ENCODE results near the gene ARHGEF11. TPM values are rescaled to one million over a fixed set of nuclear protein-coding genes. Genes with fewer than 3 reads are reported as not detected.

ARHGEF11 gene
- total RNA-seq, 3 donors from 2014 or later, result 31.1 to 50.4 (median 33.1) TPM

DNA sequence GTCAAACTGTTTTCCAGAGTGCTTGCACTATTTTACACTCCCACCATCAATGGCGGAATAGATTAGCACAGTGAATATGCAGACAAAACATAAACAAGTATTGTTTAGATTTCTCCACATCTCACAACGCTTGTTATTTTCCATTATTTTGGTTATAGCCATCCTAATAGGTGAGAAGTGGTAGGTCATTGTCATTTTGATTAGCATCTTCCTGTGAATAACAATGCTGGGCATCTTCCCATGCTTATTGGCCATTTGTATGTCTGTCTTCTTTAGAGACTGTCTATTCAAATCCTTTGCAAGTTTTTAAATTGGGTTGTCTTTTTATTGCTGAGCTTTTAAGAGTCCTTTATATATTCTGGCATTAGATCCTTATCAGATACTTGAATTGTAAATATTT lies 70.5 kb downstream of the ARHGEF11 start:
- Histone ChIP-seq H3K27me3 (no peaks in the 10 kb centered on the region), H3K27ac (no peak overlapping the region), H3K9me3 (no peaks in the 10 kb centered on the region), H3K4me1 (no peaks in the 10 kb centered on the region), H3K36me3 (no peaks in the 10 kb centered on the region), H3K4me3 (no peak overlapping the region)
- TF ChIP-seq, protein P1, sequence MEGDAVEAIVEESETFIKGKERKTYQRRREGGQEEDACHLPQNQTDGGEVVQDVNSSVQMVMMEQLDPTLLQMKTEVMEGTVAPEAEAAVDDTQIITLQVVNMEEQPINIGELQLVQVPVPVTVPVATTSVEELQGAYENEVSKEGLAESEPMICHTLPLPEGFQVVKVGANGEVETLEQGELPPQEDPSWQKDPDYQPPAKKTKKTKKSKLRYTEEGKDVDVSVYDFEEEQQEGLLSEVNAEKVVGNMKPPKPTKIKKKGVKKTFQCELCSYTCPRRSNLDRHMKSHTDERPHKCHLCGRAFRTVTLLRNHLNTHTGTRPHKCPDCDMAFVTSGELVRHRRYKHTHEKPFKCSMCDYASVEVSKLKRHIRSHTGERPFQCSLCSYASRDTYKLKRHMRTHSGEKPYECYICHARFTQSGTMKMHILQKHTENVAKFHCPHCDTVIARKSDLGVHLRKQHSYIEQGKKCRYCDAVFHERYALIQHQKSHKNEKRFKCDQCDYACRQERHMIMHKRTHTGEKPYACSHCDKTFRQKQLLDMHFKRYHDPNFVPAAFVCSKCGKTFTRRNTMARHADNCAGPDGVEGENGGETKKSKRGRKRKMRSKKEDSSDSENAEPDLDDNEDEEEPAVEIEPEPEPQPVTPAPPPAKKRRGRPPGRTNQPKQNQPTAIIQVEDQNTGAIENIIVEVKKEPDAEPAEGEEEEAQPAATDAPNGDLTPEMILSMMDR (IDR thresholded peaks at IDR 0.05), result no peak
- no peak for TF ChIP-seq POLR2AphosphoS5 (IDR thresholded peaks at IDR 0.05)
- TF ChIP-seq POLR2A (IDR thresholded peaks at IDR 0.05), result no peak
- DNase-seq (ENCODE audit: low spot score in 2 of 2), result no peak
- intact Hi-C loops (cut with DNase I; ENCODE audit: low total_unique reads), result no loop called here

DNA sequence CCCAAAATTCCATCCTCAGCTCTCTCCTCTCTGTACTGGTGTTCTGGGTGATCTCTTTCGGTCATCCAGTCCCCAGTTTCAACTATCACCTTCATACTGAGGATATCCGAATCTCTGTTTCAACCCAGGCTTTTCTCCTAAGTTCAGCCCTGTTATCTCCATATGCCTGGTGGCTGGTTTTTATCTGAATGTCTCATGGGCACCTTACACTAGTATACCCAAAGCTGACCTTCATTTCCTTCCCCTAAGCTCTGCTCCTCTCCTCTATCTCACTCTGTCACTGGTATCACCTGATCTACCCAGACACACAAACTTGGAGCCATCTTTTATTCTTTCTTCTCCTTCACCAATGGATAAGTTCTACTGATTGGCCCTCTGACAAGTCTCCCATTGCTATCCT lies 72.1 kb downstream of the ARHGEF11 start:
- H3K27me3 ChIP-seq, result no peaks in the 10 kb centered on the region
- intact Hi-C loops (cut with DNase I; ENCODE audit: low total_unique reads), result no loop called here
- H3K27ac ChIP-seq, result no peak overlapping the region
- H3K4me1 ChIP-seq, result no peaks in the 10 kb centered on the region
- TF ChIP-seq POLR2A (IDR thresholded peaks at IDR 0.05) (no peak), POLR2AphosphoS5 (IDR thresholded peaks at IDR 0.05) (no peak)
- TF ChIP-seq, protein P1 (IDR thresholded peaks at IDR 0.05), result no peak
- no peaks in the 10 kb centered on the region for H3K9me3 ChIP-seq
- H3K4me3 ChIP-seq, result no peak overlapping the region
- H3K36me3 ChIP-seq, result no peaks in the 10 kb centered on the region
- no peak for DNase-seq (ENCODE audit: low spot score in 2 of 2)

DNA sequence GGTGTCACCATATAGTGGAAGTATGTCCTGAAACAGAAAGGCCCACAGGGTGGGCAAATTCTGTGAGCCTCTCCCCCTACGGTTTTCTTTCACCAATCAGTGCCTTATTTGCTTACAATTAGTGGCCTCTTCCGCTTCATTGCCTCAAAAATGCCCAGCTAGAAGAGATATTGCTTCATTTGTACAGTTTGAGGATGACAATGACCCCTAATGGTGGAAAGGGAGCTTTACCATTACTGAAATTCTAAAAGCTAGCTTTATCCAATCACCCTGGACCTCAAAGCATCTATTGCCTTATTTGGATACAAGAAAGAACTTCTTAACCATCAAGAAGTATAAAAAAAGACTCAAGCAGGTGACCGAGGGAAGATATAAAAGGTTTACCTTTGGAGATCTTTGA lies 75.5 kb downstream of the ARHGEF11 start:
- Histone ChIP-seq H3K9me3 (no peaks in the 10 kb centered on the region), H3K27me3 (no peaks in the 10 kb centered on the region), H3K4me1 (no peaks in the 10 kb centered on the region), H3K36me3 (peaks cover 4% of the 10 kb centered on the region), H3K27ac (no peak overlapping the region), H3K4me3 (no peak overlapping the region)
- DNase-seq (ENCODE audit: low spot score in 2 of 2), result no peak
- intact Hi-C loops (cut with DNase I; ENCODE audit: low total_unique reads), result no loop called here
- TF ChIP-seq, protein P1 (IDR thresholded peaks at IDR 0.05), result no peak
- TF ChIP-seq POLR2AphosphoS5 (IDR thresholded peaks at IDR 0.05), result no peak
- no peak for TF ChIP-seq POLR2A (IDR thresholded peaks at IDR 0.05)

DNA sequence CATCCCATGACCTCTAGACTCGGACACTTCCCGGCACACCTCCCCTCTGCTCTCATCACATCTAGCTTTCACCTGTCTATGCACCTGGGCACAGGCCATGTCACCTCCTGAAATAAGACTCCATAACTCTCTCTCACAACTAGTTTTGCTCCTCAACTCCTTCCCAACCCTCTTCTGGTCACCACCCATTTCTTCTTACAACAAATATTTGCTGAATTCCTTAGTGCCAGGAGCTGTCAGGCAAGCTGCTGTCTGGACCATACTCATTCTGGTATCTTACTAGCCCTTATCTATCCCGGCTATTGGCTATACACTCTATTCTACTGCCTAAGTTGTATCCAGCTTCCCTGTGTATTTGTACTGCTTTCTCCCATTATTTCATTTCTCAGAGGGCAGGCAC lies 76.0 kb downstream of the ARHGEF11 start:
- Histone ChIP-seq H3K27me3 (no peaks in the 10 kb centered on the region), H3K4me3 (no peak overlapping the region), H3K9me3 (no peaks in the 10 kb centered on the region), H3K36me3 (peaks cover 4% of the 10 kb centered on the region), H3K27ac (no peak overlapping the region), H3K4me1 (no peaks in the 10 kb centered on the region)
- no peak for DNase-seq (ENCODE audit: low spot score in 2 of 2)
- TF ChIP-seq, protein P1 (IDR thresholded peaks at IDR 0.05), result no peak
- TF ChIP-seq POLR2A (IDR thresholded peaks at IDR 0.05), result no peak
- no peak for TF ChIP-seq POLR2AphosphoS5 (IDR thresholded peaks at IDR 0.05)
- intact Hi-C loops (cut with DNase I; ENCODE audit: low total_unique reads), result no loop called here

DNA sequence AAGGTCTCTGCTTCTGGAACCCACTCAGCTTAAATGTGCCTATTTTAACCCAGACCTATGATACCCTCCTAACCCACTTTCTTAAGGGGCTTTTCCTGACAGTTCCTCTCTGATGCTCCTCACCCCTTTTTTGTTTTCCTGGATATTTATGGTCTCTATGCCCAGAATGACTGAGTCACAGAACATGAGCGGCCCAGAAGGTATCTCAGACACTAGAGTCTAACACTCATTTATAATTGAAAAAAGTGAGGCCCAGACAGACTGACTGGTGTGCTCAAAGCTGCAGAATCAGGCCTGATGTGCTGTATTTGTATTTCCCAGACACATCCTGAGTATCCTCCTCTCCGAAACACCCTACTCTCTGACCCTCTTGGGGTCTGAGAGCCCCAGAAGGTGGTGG lies 81.1 kb downstream of the ARHGEF11 start:
- Histone ChIP-seq H3K27me3 (no peaks in the 10 kb centered on the region), H3K4me3 (no peak overlapping the region), H3K27ac (no peak overlapping the region), H3K4me1 (no peaks in the 10 kb centered on the region), H3K9me3 (no peaks in the 10 kb centered on the region), H3K36me3 (peaks cover 4% of the 10 kb centered on the region)
- TF ChIP-seq, protein P1 (IDR thresholded peaks at IDR 0.05), result no peak
- TF ChIP-seq POLR2A (IDR thresholded peaks at IDR 0.05), result no peak
- TF ChIP-seq POLR2AphosphoS5 (IDR thresholded peaks at IDR 0.05), result no peak
- no peak for DNase-seq (ENCODE audit: low spot score in 2 of 2)
- intact Hi-C loops (cut with DNase I; ENCODE audit: low total_unique reads), result no loop called here
